C4-2B (cell line): ENCODE measurements around the gene GOLPH3.

ENCODE experiments used
- ZFX ChIP-seq: fragments of 450-650 bp; IDR thresholded peaks from 2 replicates; pipeline ENCODE4 v1.6.1; 2017
- TF ChIP-seq, protein P1 (sequence below): fragments of 450-650 bp; conservative IDR thresholded peaks from 2 replicates; pipeline ENCODE4 v1.5.1; 2017; ENCODE audit warnings: mild to moderate bottlenecking

DNA sequence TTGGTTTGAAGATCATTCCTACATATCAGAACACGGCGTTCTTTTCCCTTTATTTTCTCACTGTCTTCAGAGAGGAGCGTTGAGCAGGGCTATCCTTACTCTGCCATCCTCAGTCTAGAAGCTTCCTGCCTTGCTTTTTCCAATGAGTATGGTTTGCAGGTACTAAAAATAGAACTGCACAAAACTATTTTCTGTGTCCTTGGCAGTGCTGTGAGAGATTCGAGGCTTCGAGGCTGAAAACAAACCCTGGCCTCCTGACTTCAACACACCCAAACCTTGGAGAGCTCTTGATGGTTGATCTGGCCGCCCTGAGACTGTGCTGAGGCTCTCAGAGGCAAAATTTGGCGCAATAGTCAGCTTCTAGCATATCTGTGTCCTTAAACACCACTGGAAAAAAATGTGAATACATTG, 78.9 kb downstream of the GOLPH3 start:
- TF ChIP-seq, protein P1, sequence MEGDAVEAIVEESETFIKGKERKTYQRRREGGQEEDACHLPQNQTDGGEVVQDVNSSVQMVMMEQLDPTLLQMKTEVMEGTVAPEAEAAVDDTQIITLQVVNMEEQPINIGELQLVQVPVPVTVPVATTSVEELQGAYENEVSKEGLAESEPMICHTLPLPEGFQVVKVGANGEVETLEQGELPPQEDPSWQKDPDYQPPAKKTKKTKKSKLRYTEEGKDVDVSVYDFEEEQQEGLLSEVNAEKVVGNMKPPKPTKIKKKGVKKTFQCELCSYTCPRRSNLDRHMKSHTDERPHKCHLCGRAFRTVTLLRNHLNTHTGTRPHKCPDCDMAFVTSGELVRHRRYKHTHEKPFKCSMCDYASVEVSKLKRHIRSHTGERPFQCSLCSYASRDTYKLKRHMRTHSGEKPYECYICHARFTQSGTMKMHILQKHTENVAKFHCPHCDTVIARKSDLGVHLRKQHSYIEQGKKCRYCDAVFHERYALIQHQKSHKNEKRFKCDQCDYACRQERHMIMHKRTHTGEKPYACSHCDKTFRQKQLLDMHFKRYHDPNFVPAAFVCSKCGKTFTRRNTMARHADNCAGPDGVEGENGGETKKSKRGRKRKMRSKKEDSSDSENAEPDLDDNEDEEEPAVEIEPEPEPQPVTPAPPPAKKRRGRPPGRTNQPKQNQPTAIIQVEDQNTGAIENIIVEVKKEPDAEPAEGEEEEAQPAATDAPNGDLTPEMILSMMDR = no peak
- TF ChIP-seq ZFX = no peak
